ENCODE data around the gene CDC42BPA.

Gene CDC42BPA

DNA sequence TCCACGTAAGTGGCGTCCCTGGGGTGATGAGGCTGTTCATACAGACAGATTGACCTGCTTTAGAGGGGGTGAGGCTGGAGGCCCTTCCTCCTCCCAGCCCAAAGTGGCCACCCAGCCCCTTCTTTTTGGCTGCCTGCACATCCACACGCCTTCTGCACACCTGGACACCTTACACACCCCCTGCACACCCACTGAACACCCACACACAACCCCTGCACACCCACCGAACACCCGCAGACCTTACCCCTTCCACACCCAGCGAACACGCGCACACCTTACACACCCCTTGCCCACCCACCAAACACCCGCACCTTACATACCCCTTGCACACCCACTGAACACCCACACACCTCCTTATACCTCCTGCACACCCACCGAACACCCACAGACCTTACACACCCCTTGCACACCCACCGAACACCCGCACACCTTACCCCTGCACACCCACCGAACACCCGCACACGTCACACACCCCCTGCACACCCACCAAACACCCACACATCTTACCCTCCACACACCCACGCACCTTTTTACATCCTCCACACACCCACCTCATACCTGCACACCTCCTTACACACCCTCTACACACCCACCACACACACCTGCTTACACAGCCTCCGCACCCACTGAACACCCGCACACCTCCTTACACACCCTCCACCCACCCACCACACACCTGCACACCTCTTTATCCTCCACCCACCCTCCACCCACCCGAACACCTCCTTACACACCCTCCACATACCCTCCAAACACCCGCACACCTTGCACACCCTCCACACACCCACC is 340.5 kb downstream of the CDC42BPA start:
- DNase-seq, result no peak

GRCh38 chr1:226976978-226977642 is 341.2 kb downstream of the CDC42BPA start:
- DNase-seq, result no peak

DNA sequence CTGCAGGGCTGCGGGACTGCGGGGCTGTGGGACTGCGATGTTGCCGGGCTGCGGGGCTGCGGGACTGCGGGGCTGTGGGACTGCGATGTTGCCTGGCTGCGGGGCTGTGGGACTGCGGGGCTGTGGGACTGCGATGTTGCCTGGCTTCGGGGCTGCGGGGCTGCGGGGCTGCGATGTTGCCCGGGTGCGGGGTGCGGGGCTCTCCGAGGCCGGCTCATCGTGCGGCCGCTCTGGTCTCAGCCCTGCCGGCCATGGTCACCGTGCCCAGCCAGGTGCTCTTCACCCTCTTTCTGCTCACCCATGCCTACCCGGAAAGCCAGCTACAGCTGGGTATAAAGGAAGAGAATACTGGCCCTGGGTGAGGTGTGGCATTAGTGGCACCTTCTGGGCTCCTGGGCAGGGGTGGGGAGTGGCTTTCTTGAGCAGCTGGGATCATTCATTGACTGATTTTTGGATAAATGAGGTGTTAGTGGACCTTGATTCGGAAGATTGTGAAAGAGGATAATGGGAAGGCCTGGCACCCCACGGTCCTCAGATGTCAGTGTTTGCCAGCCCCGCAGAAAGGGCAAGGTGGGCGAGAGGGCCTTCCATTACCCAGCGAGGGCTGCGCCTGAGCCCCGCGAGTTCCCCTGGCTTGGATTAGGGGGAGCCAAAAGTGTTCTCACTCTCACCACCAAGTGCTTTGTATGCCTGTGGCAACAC is 341.9 kb downstream of the CDC42BPA start:
- DNase-seq, result no peak

GRCh38 chr1:226975259-226976250 is 342.7 kb downstream of the CDC42BPA start:
- DNase-seq, result no peak

- no peak for DNase-seq
These were observed 343.6 kb downstream of the CDC42BPA start for GRCh38 chr1:226974544-226975258.

DNA sequence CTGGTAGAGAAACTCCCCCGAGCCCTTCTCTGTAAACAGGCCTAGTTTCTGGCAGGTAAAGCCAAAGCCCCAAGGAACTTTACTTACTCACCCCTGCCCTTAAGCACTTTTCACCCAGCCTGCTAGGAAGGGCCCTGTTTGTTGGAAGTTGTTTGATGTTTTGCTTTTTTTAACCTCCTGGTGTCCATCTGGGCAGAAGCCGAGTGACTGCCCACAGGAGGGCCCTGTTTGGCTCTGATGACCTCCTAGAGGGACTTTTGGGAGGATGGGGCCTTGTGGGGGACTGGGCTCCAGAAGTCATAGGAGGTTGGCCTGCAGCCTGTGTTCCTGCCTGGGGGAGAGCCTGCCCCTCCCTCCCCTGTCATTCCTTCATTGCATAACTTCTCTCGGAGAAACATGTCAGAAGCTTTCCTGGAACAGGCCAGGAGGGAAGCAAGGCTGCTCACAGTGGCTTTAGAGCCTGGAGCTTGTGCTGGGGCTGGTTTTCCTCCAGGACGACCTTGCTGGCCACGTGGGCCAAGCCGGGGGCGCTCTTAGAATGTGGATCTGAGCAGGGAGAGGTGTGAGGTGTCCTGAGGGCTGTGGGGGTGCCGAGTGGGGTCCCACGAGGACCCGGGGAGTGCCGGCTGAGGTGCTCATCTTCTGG is 344.3 kb downstream of the CDC42BPA start:
- DNase-seq, result no peak

DNA sequence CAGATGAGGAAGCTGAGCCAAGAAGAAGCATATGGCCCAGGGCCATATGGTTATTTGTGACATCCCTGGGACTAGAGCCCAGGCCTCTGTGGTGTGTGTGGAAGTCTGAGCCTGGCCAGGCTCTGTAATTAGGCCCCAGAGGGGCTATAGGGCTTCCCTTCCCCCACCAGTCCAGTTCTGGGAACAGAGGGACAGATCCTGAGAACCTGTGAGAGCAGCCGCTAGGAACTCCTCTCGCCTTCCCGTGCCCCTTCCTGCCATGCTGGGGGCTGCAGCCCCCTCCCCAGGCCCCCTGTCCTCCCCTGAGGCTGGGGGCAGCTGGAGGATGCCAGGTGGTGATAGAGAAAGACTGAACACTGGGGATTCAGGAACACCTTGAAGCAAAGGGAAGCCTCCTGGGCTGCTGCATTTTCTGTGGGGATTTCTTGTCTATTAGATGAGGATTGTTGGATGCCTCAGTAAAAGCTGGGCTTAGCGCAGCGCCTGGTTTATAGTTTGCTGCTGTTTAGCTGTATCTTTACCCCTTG is 344.9 kb downstream of the CDC42BPA start:
- no peak for DNase-seq

DNA sequence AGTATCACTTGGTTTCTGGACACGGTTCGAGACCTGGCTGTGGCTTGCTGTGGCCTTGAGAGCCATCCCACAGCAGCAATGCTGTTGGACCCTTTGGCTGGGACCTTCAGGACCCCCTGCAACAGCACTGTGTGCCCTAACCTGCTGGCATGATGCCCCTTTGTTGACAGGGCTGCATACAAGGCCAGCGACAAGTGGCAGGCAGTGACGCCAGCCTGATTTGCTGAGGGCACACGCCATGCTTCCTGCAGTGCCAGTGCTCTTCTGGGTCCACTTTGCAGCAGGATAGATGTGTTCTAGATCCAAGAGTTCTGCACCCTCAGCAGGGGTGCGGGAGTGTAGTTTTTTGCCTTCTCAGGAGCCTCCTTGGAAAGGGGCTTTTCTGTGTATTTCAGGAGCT is 345.4 kb downstream of the CDC42BPA start:
- DNase-seq, result no peak

DNA sequence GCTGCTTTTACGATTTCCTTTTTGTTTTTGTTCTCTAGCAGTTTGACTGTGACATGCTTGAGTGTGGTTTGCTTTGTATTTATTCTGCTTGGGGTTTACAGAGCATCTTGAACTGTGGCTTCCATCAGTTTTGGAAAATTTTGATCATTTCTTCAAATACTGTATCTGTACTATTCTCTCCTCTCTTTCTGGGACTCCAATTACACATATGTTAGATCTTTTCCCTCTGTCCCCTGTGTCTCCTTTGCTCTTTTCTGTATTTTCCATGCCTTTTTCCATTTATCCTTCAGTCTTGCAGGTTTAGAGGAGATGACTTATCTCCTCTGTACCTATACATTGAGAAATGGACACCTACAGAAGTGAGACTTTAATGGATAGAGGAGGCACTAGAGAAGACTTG is 346.5 kb downstream of the CDC42BPA start:
- no peak for DNase-seq

- no peak for DNase-seq
These were observed 350.6 kb downstream of the CDC42BPA start for GRCh38 chr1:226967665-226968064.

DNA sequence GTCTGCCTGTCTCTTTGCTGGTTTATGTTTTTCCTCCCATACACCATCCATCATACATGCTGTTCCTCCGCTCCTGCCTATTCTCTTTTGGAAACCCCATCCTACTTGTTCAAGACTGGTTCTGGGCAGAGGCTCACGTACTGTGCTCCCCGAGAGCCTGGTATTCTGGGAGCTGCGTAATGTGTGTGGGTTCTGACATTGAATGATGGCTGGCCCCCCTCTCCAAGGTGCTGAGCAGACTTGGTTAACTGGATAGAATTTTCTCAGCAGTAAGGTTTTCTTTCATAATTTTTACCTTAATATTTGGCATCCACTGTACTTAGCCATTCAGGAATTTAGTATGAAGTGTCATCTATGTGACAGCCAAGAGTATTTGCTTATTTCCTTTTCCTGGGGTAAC is 351.6 kb downstream of the CDC42BPA start:
- no peak for DNase-seq

DNA sequence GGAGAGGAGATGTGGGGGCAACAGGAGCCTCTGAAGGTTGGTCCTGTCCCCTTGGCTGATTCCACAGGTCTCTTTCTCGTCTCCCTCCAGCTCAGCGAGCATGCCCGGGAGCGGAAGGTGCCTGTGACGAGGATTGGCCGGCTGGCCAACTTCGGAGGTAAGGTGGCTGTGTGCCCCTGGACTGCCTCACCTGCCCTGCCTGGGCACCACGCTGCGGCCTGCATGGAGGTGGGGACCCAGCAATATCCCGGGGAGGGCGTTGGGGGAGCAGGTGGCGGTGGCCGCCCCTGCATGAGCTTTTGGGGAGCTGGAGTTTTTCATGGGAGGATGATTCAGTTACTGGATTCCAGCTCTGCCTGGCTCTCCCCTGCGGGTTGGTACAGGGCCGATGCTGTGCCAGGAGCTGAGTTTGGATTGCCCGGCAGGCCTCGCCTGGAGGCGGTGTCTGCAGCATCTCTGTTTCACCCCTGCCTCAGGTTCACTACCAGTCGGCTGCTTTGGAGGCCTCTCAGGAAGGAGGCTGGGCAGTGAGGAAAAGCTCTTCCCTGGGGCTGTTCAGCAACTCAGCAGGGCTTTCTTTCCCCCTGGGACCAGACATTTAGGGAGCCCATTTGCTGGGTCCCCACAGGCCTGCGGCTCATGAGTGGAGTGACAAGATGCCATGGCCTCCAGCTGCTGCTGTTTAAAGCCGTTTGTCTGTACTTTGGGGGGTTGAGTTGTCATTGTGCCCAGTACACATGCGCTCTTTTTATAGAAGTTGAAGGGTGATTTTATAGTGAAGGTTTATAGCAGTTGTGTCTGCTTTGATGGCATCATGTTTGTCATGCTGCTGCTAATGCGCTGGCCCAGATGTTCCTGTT is 352.5 kb downstream of the CDC42BPA start:
- DNase-seq, result no peak

- DNase-seq, result no peak
These were observed 353.4 kb downstream of the CDC42BPA start for GRCh38 chr1:226964611-226965486.

GRCh38 chr1:226964068-226964425 is 354.2 kb downstream of the CDC42BPA start:
- DNase-seq, result no peak

DNA sequence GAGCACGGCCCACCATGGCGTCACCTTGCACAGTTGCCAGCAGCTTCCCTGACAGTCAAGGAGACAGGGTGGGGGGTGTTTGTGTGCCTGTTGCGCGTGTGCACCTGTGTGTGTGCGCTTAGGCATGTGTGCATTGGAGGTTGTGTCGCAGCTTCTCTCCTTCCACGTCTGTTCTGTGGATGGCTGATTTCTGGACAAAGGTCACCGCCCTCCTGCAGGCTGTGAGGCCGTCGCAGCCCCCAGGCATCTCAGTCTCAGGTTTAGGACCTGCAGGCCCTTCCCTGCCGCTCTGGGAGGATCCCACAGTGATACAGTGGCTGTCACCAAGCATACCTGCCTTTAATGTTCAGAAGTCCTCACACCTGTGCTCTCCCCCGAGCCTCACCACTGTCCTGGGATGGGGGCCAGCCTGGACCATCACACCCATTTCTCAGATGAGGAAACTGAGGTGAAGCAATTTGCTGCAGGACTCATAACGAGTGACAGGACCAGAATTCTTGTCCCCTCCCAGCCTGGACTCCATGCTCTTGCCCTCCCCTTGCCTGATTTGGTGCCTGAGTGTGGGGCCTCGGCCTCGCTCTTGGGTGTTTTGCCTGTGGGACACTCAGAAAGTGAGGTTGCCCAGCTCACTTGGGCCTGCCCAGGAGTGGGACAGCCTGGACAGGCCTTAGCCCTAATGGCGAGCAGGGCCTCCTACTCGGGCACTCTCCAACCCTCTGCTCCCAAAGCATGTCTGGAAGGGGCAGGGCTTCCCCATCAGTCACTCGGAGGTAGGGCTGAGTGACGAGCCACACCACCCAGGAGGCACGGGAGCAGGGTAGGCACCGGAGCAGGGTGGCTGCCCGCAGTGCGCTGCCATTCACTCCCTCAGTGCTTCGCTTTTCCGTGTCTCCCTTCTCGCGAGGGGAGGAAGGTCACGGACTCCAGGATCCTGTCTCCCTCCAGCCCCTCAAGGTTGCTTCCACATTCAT is 355.6 kb downstream of the CDC42BPA start:
- DNase-seq, result no peak

- DNase-seq, result no peak
These were observed 357.1 kb downstream of the CDC42BPA start for GRCh38 chr1:226960944-226961765.

- DNase-seq, result no peak
These were observed 358.0 kb downstream of the CDC42BPA start for GRCh38 chr1:226960256-226960655.

All from GDM1 (cell line).